ENCODE data around the gene ERVV-1.
"Not testable (repeated sequence)": the region's sequence is repeated elsewhere in the genome, so short reads cannot be mapped to it uniquely, and the experiment has no call there.

Gene ERVV-1, protein sequence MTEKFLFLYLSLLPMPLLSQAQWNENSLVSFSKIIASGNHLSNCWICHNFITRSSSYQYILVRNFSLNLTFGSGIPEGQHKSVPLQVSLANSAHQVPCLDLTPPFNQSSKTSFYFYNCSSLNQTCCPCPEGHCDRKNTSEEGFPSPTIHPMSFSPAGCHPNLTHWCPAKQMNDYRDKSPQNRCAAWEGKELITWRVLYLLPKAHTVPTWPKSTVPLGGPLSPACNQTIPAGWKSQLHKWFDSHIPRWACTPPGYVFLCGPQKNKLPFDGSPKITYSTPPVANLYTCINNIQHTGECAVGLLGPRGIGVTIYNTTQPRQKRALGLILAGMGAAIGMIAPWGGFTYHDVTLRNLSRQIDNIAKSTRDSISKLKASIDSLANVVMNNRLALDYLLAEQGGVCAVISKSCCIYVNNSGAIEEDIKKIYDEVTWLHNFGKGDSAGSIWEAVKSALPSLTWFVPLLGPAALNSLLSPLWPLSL

DNA sequence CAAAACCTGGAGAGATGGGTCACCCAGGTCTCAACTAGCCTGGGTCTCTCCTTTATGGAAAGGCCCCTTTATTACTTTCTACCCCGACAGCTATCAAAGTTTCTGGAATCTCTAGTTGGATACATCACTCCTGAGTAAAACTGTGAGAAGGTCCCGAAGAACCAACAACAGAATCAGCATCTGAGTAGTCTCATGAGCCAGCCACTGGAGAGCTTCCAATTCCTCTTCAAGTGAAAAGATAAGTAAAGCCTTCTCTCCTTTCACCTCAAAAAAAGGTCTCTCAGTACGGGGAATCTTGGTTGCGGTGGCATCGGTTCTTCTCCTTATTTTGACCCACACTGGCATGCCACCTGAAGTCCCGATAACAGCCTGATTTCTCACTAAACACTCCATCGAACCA, at the start of gene ERVV-1:
Gene ERVV-1 (plus strand): TSS at position 301 of the 400 bp plus-strand sequence. CDS start 170 bp downstream, outside the sequence.
- H3K4me3 ChIP-seq, result no peak within 1 kb of the TSS
- TF ChIP-seq, protein P1, sequence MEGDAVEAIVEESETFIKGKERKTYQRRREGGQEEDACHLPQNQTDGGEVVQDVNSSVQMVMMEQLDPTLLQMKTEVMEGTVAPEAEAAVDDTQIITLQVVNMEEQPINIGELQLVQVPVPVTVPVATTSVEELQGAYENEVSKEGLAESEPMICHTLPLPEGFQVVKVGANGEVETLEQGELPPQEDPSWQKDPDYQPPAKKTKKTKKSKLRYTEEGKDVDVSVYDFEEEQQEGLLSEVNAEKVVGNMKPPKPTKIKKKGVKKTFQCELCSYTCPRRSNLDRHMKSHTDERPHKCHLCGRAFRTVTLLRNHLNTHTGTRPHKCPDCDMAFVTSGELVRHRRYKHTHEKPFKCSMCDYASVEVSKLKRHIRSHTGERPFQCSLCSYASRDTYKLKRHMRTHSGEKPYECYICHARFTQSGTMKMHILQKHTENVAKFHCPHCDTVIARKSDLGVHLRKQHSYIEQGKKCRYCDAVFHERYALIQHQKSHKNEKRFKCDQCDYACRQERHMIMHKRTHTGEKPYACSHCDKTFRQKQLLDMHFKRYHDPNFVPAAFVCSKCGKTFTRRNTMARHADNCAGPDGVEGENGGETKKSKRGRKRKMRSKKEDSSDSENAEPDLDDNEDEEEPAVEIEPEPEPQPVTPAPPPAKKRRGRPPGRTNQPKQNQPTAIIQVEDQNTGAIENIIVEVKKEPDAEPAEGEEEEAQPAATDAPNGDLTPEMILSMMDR (IDR thresholded peaks at IDR 0.05), result no peak
- H3K27ac ChIP-seq, result no peak within 1 kb of the TSS
- DNase-seq (ENCODE audit: low spot score), result no peak

DNA sequence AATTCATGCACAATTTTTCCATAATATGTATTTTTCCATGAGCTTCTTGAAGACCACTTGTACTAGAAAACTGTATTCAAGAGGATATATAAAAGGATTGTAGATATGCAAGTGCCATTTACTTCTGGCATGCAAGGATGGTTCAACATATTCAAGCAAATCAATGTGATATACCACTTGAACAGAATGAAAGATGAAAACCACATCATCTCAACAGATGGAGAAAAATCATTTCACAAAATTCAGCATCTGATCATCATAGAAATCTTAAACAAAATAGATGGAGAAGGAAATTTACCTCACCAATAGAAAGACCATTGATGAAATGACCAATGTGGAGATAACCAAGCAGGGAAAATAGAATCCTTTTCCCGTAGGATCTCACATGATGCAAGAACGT, 45.9 kb upstream of the ERVV-1 start:
- TF ChIP-seq, protein P1 (IDR thresholded peaks at IDR 0.05), result no peak
- H3K27ac ChIP-seq, result no peak overlapping the region
- no peak for DNase-seq (ENCODE audit: low spot score)
- no peak overlapping the region for H3K4me3 ChIP-seq

DNA sequence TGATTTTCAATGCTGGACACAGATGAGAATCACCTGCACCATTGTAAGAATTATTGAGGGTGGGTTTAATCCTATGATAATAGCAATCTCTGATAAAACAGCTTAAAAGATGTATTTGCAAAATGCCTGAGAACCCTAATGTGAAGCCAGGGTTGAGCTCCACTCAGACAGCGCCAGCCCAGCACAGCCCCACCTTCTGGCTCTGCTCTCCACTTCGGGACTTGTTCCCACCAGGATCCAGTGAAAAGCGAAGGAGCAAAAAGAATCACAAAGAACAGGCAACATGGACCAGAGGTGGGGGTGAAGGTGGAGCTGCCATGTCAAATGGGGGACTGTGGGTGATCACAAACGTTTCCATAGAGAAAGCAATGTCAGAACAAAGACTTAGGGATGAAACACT, 32.4 kb upstream of the ERVV-1 start:
- no peak overlapping the region for H3K27ac ChIP-seq
- H3K4me3 ChIP-seq, result no peak overlapping the region
- TF ChIP-seq, protein P1 (IDR thresholded peaks at IDR 0.05), result no peak
- no peak for DNase-seq (ENCODE audit: low spot score)

DNA sequence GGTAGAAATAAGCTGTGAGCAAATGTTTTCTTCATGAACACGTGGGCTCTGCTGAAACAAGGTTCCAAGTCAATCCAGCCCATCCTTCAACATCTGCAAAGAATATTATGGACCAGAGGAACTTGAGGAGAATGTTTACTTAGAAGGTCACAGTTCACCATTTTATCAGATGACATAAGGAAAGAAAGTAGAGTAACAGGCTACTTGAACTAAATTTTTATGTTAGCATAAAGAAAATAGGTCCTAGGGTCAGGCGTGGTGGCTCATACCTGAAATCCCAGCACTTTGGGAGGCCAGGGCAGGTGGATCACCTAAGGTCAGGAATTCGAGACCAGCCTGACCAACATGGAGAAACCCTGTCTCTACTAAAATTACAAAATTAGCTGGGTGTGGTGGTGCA, 30.6 kb upstream of the ERVV-1 start:
- not testable (repeated sequence) for H3K27ac ChIP-seq; H3K4me3 ChIP-seq; DNase-seq (ENCODE audit: low spot score)

DNA sequence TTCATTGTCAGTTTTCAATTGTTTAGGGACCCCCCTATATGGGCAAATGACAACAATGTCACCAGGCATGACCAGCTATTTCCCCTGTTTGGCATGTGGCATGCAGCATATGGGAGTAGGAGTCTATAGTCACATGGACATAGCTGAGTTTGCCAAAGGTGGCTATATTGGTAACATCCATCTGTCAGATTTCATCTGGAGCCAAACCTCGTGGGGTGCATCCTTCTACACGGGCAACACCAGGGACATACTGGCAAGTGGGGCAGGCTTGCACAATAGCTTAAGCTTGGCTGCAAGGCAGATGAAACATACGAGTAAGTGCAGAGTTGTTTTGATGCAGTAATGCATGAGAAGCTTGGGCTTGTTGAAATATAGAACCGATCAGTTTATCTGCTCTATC, 26.5 kb upstream of the ERVV-1 start:
- Histone ChIP-seq H3K4me3 (no peak overlapping the region), H3K27ac (no peak overlapping the region)
- TF ChIP-seq, protein P1 (IDR thresholded peaks at IDR 0.05), result no peak
- DNase-seq (ENCODE audit: low spot score), result no peak

DNA sequence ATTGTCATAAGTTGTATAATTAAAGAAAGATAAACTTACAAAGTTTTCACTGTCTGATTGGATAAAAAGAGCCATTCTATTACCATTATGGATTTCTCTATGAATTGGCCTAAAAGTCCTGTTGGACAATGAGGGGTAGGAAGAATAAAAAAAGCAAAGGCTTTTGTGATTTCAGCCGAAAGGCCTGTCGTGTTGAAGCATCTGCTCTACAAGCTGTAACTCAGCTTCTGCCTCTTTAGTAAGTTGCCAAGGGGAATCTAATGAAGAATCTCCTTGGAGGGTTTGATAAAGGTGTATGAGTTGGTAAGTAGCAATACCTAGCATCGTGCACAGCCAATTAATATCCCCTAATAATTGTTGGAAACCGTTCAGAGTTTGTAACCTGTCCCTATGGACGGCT, 25.2 kb upstream of the ERVV-1 start:
- H3K27ac ChIP-seq, result no peak overlapping the region
- TF ChIP-seq, protein P1 (IDR thresholded peaks at IDR 0.05), result no peak
- H3K4me3 ChIP-seq, result no peak overlapping the region
- DNase-seq (ENCODE audit: low spot score), result no peak

DNA sequence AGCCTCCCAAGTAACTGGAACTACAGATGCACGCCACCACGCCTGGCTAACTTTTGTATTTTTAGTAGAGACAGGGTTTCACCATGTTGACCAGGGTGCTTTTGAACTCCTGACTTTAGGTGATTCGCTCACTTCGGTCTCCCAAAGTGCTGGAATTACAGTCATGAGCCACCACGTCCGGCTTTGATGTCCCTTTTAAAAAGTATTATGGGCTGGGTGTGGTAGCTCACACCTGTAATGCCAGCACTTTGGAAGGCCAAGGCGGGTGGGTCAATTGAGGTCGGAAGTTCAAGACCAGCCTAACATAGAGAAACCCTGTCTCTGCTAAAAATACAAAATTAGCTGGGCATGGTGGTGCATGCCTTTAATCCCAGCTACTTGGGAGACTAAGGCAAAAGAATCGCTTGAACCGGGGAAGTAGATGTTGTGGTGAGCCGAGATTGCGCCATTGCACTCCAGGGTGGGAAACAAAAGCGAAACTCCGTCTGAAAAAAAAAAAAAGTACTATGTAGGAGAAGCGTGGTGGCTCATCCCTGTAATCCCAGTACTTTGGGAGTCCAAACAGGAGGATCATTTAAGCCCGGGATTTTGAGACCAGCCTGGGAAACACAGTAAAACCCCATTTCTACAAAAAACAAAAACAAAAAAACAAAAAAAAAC, 22.8 kb upstream of the ERVV-1 start:
- no peak overlapping the region for H3K27ac ChIP-seq
- DNase-seq (ENCODE audit: low spot score), result no peak
- no peak overlapping the region for H3K4me3 ChIP-seq
- TF ChIP-seq, protein P1 (IDR thresholded peaks at IDR 0.05), result no peak

Data from coronary artery (tissue), 2 donors.